Fibroblast of villous mesenchyme (primary cell): ENCODE measurements around the gene MKNK1. TPM values are rescaled to one million over a fixed set of nuclear protein-coding genes. Genes with fewer than 3 reads are reported as not detected.
A peak's percentile ranks its signal among the peaks of the same experiment; 100 is the strongest.

ENCODE experiments used
- DNase-seq: peaks from one replicate; pipeline ENCODE4 v3.0.0-alpha.2; 2010; ENCODE audit warnings: low read depth
- H3K4me3 ChIP-seq: 2 replicates; pipeline ENCODE4 v1.5.1; 2011; ENCODE audit warnings: low read depth, mild to moderate bottlenecking, low read length
- CTCF ChIP-seq: IDR thresholded peaks from 2 replicates; pipeline ENCODE4 v1.5.1; 2012; ENCODE audit warnings: low read depth, mild to moderate bottlenecking, low read length; ENCODE audit not compliant: insufficient read depth
- total RNA-seq: library from RNA; depleted of rRNA; stranded (reverse); fragments of >200 nt; gene quantifications from 2 replicates; pipeline ENCODE4 v1.2.3, GENCODE V29; 2012

MKNK1 gene
- total RNA-seq, 1 donor: 14.7 TPM

- TF ChIP-seq CTCF: no peak
- peak overlapping the region; percentile 75 for H3K4me3 ChIP-seq
- no peak for DNase-seq
Measured at GRCh38 chr1:46615088-46615487, 11.0 kb upstream of the MKNK1 start.

- no peak overlapping the region for H3K4me3 ChIP-seq
- DNase-seq: no peak
- no peak for TF ChIP-seq CTCF
Measured at GRCh38 chr1:46614604-46614984, 10.5 kb upstream of the MKNK1 start.

- TF ChIP-seq CTCF: no peak
- DNase-seq: peak; percentile 82
- peak overlapping the region; percentile 32 for H3K4me3 ChIP-seq
Measured at GRCh38 chr1:46613661-46614603, 9.9 kb upstream of the MKNK1 start.

GRCh38 chr1:46612937-46613660 lies 9.0 kb upstream of the MKNK1 start:
- H3K4me3 ChIP-seq: peak overlapping the region; percentile 32
- DNase-seq: no peak
- TF ChIP-seq CTCF: no peak

- TF ChIP-seq CTCF: no peak
- no peak overlapping the region for H3K4me3 ChIP-seq
- no peak for DNase-seq
Measured at GRCh38 chr1:46611691-46612221, 7.7 kb upstream of the MKNK1 start.

- TF ChIP-seq CTCF: no peak
- DNase-seq: no peak
- no peak overlapping the region for H3K4me3 ChIP-seq
Measured at GRCh38 chr1:46607345-46608130, 3.5 kb upstream of the MKNK1 start.
